Mesenteric fat pad (tissue), 1 donor: ENCODE data around the gene NDUFB10. TPM values are rescaled to one million over a fixed set of nuclear protein-coding genes. Genes with fewer than 3 reads are reported as not detected.

Experiments used
- DNase-seq: peaks from one replicate; pipeline ENCODE4 v3.0.0-alpha.2; 2020; ENCODE audit warnings: low spot score
- total RNA-seq: library from RNA; stranded (reverse); fragmentation: NEBNext Ultra II Directional; extraction: Animal tissue kit (Norgen Biotek cat#: 25700); gene quantifications from one replicate; pipeline ENCODE4 v1.2.1, GENCODE V29; 2021
- donor health status: DM: yes; HTN: yes; CAD: no.

Gene NDUFB10
- total RNA-seq, 1 donor from 2014 or later, result 126 TPM

DNA sequence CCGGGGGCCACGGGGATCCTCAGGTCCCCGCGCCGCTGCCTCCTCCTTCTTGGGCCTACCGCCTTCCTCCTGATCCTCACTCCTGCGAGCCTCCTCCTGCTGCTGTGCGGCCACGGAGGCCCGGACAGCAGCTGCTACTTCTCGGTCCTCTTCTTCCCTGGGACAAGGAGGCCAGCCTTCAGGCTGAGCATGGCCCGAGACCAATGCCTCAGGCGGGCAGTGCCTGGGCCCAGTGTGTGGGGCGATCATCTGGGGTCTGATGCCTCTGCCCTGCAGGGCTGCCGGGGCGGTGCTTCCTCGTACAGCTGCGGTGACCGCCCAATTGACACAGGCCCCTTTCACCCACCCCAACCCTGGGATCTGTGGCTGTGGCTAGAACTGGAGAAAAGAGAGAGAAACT is 41.7 kb downstream of the NDUFB10 start:
- no peak for DNase-seq

DNA sequence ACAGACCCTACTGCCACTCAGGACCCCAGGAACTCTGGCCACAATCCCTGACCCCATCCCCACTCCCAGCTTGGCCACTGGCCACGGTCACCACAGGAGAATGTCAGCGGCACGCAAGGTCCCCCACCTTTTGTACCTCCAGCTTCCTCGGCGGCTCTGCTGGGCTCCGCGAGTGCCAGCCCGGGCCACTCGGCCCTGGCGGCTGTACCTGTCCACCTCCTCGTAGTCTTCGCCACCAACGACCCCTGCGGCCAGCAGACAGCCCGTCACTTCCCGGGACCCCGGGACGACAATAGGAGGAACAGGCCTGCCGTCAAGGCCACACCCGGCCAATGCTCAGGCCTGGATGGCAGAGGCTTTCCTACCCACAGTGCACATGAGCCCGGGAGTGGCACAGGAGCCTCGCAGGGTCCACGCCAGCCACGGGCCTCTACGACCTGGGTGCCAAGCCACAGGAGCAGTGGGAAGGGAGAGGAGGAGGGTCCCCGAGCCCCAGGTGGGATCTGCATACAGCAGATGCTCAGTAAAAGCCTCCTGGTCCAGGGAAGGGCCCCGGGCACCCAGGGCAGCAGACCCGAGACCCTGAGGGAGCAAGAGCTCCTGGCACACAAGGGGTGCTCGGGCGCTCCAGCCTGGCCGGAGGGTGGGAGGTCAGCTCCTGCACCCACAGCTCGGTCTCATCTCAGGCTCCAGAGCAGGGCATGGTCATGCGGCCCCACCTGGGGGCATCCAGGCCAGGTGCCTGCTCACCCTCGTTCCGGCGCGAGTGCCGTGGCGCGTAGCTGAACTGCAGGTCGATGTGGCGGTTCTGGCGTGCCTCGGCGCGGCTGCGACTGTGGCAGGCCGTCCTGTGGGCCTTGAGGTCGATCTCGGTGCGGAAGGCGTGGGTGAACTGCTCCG is 42.4 kb downstream of the NDUFB10 start:
- no peak for DNase-seq

DNA sequence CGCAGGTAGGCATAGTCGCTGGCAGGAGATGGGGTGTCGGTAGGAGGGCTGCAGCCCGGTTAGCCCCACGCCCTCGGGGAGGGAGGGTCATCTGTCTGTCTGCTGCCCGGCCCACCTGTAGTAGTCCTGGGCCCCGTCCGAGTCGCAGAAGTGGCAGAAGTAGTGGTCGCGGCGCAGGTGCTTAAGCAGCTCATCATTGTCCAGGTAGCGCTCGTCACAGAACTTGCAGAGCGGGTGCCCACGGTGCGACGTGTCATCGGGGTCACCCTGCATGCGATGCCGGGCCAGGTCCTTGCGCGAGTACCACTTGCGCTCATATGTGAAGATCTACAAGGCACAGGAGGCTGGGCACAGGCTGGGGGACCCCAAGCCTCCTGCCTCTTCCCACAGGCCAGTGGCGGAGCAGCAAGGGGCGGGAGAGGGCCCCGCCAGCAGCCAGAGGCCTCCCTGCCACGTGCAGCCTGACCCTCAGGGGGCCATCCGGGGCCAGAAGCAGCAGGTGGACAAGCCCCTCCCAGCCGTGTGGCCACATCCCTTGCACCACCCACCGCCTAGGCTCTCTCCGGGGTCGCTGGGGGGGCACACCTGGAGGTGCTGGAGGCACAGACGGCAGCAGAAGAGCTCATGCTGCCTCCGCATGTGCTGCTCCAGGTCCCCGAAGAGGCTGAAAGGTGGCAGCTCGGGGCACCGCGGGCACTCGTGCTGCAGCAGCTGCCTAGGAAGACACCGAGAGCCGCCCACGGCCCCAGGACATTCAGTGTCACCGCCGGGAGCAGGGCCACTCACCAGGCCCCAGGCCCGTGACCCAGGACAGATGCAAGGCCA is 43.3 kb downstream of the NDUFB10 start:
- no peak for DNase-seq

DNA sequence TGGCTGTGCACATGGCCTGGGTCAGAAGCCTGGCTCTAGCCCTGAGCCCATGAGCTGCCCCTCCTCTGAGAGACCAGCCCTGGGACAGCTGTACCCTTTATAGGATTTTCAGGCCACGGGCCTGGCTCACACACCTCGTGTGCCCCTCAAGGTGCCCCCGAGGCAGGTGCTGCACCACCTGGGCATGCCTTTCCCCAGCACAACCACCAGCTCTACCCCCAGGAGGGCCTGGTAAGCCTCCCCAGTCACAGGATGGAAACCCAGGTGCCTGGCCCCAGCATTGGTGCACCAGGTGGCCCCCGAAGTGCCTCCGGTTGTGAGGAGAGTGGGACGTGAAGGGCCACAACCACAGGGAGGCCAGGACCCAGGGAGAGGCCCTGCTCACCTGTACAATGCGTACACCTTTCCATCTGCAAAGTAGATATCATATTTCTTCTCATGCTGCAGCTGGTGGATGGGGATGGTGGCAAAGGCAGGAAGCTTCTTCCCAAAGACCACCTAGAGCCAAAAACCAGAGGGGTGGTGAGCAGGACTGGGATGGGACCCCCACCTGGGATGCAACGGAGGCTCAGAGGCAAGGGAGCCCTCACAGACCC is 44.0 kb downstream of the NDUFB10 start:
- DNase-seq, result no peak

DNA sequence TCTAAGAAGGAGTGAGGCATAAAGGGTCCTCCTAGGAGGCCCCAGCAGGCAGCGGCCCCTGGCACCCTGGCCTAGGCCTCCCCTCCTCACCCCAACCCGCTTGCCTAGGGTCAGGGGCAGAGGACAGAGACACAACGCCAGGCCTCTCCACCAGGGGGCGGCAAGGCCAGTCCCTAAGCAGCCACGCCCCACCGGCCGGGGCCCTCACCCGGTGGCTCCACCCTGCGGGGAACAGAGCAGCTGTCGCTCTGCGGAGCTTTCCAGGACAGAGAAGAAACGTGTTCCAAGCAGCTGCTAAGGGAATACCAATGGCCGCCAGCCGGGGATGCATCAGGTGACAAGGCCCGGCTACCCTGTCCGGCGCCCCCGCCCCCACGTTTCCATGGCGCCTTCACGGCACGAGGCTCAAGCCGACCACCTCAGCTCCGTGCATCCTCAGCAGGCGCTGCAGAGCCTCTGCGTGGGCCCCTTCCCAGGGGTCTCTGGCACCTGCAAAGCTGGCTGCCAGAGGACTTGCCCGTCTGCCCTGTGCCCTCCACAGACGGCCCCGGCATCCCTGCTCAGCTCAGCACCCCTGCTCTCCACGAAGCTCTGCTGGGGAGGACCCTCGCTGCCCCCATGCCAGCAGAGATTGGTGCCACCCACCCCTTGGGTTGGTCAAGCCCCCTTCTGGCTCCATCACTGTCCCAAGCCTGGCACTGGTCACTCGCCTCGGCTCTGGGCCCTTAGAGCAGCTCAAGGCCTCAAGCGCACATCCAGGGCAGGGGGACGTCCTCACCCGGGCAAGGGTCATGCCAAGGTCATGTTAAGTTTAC is 44.7 kb downstream of the NDUFB10 start:
- peak; percentile 96 for DNase-seq

DNA sequence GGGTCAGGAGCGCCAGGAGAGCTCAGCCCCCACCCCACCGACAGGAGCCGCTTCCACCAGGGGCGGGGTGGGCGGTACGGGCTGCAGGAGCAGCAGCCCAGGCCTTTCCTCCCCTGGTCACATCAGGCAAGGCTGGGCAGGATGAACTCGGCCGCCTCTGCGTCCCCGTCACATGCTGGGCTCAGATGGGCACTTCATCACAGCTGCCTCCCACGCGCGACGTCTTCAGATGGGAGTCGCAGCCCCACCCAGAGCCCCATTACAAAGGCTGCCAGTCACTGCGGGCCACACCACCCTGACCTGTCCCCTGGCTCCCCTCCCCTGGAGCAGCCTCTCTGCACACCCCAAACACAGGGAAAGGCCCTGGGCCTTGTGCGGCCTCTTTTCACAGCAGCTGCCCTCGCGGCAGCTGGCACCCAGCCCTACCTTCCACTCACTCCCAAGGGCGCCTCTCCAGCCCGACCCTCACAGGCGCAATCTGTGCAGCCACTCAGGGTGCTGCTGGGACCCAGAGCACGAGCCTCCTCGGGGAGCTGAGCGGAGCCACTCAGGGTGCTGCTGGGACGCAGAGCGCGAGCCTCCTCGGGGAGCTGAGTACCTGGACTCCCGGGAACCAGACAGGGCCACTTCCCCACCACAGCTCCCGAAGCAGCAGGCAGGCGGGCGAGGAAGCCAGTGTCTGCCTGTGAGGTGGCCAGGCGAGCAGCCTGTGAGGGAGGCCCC is 45.6 kb downstream of the NDUFB10 start:
- no peak for DNase-seq

DNA sequence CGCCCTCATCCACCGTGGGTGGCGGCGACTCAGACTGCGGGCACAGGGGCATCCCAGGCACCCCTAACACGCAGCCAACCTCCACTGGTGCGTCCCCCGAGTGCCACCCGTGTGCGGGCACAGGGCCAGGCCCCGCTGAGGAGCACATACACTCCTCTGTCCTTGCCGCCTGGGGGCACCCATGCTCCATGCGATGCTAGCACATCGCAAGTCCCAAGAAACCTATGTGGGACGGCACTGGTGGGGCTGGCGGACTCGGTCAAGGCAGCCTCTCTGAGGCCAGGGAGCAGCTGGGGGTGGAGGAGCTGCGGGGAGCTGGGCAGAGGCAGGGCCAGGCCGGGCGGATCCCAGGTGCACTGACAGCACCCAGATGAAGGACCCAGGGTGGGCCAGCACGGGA is 46.3 kb downstream of the NDUFB10 start:
- no peak for DNase-seq

DNA sequence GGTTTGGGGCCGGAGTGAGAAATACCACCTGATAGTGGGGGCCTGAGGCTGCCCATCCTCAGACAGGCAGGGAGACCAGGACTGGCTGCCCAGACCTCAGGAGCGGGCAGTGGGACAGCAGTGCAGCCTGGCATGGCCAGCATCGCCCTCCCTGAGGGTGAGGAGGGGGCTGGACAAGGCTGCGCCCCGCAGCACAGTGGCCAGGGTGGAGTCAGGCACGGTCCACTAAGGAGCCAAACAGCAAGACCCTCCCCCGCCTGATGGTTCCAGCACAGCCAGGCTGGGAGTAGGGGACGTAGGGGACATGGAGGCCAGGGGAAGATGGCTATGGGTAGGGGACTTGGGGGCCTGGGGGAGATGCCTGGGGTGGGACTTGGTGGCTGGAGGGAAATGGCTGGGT is 47.0 kb downstream of the NDUFB10 start:
- no peak for DNase-seq

DNA sequence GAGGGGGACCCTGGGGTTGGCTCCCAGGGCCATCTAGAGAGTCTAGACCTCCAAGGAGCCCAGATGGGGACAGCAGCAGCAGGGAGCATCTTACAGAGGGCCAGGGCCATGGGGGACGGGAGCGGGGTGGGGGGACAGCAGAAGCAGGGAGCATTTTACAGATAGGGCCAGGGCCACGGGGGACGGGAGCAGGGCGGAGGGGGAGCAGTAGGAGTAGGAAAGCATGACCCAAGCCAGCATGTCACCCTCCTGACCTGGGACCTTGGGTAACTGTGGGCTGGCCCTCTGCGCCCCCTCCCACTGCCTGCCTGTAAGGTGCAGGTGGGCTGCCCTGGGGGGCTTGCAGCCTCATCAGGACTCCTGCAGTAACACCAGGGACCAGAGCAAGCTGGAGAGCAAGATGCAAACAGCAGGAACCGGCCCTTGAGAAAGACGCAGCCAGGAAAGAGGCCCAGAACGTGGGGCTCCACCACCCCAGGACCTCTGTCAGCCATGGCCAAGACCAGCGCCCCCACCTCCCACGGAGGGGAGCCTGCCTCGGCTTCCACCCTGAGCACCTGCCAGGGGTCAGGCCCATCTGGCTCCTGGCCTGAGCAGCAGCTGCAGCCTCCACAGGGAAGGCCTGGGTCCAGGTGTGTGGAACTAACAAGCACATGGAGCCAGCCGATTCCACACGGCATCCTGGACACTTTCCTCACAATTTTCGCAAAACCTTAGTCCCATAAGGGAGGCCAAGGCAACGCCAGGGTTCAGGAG is 47.9 kb downstream of the NDUFB10 start:
- DNase-seq, result no peak

DNA sequence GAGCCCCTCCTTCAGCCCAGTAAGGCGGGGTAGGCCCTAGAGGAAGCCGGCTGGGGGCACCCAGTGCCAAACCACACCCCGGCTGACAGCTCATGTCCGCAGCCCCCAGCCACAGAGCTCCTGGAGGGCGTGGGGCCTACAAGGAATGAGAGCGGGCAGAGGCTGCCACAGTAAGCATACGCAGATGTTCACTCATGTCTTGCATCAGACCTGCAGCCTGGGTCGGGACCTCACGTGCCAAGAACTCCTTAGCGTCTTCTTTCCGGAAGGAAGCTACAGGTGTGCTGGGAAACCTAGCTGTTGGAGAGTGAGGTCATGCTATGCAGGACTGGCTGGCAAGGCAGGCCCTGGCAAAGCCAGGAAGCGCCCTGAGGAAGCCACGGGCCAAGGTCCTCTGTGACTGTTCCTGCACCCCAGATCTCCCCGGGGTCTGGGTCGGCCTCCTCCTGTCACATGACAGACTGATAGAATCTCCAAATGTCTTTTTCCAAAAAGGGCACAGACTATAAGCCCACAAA is 48.7 kb downstream of the NDUFB10 start:
- DNase-seq, result no peak

DNA sequence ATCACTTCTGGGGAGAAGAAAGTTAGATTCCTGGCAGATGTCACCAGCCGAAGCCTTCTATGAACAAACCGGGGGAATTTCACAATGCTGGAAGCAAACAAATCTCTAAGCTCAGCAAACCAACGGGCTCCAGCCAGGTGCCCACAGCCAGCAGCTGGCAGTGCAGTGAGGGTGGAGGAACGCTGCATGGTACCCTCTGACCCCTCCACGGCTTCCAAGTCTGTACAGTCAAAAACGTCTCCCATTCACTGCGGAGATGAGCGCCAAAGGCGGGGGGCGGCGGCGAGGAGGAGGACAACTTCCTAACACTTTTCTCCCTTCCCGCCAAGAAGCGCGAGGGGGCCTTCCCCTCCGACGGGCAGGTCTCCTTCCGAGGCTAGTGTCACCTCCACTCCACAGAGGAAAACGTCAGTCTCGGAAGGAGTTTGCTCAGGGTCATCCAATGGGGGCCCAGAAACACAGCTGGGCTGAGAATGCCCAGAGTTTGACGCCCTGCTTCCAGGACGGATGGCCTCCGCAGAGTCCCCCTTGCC is 49.4 kb downstream of the NDUFB10 start:
- DNase-seq, result no peak

DNA sequence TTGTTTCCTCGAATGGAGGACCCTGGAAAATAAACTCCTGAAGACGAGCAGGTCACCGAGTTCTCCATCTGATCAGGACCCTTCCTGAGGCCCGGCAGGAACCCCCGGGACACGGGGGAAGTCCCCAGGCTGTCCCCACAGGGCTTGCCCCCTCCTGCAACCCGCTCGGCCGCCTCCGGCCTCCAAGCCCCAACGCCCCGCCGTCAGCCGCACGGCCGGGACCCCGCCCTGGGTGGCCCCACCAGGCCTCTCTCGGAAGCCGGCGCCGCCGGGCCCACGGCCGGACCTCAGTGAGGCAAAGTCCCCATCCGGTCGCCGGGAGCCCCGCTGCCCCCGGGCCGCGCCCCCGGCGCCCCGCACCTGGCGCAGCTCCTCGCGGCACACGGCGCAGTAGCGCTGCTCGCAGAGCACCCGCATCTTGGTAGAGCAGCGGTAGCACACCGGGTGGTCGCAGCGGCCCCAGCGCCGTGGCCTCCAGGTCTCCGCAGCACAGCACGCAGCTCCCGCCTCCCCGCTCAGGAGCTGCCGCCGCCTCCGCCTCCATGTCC is 49.9 kb downstream of the NDUFB10 start:
- no peak for DNase-seq

DNA sequence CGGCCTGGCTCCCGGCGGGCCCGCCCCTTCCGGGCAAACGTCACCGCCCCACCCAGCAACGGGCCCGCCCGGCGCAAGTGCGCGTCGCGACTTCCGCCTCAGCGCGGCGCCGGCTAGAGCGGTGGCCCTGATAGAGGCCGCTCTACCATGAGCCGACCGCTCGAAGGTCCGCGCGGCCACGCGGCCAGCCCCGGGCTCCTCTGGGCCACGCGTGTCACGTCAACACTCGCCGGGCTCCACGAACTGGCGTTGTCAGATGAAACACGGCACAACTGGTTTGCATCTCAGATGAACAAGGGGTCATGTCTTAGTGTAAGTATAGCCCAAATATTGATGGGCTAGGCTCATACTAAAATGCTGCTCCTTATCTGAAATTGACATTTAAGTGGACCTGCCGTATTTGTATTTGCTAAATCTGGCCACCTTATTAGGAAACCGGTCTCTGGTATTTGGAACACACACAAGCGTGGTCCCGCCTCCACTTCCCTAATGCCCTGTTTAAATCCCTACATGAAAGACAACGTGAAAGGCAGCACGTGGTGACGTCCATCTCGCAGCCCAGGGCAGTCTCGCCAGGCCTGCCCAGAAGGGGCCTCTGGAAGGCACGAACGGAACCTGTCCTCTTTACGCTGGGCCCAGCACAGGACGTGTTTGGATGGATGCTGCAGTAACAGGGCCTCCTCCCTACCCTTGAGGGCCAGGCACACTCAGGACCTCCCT is 50.6 kb downstream of the NDUFB10 start, which contains the start of gene ZNF598:
Gene ZNF598 (minus strand): TSS at position 31 of the 720 bp plus-strand sequence.
- DNase-seq, result peak; percentile 92

Other genes with a start within 250 kb of the NDUFB10 start
- 34.6 TPM for gene NME3, start 188.0 kb upstream of the NDUFB10 start, total RNA-seq
- 14.5 TPM for gene EME2, start 186.7 kb upstream of the NDUFB10 start, total RNA-seq
- gene MRPS34, start 186.4 kb upstream of the NDUFB10 start, total RNA-seq, result 71.3 TPM
- gene SPSB3, start 177.0 kb upstream of the NDUFB10 start, total RNA-seq, result 28.8 TPM
- gene NUBP2, start 176.6 kb upstream of the NDUFB10 start, total RNA-seq, result 35.1 TPM
- gene IGFALS, start 165.8 kb upstream of the NDUFB10 start, total RNA-seq, result not detected
- gene HAGH, start 132.7 kb upstream of the NDUFB10 start, total RNA-seq, result 58.4 TPM
- 17.9 TPM for gene FAHD1, start 132.3 kb upstream of the NDUFB10 start, total RNA-seq
- gene MEIOB, start 87.4 kb upstream of the NDUFB10 start, total RNA-seq, result not detected
- not detected for gene HS3ST6, start 41.1 kb upstream of the NDUFB10 start, total RNA-seq
- gene MSRB1, start 16.3 kb upstream of the NDUFB10 start, total RNA-seq, result 27.1 TPM
- gene RPL3L, start 4.8 kb upstream of the NDUFB10 start, total RNA-seq, result not detected
- 1,385 TPM for gene RPS2, start 5.3 kb downstream of the NDUFB10 start, total RNA-seq
- not detected for gene RNF151, start 7.3 kb downstream of the NDUFB10 start, total RNA-seq
- gene TBL3, start 12.5 kb downstream of the NDUFB10 start, total RNA-seq, result 26.5 TPM
- not detected for gene NOXO1, start 21.9 kb downstream of the NDUFB10 start, total RNA-seq
- 15.7 TPM for gene GFER, start 24.7 kb downstream of the NDUFB10 start, total RNA-seq
- gene SYNGR3, start 30.4 kb downstream of the NDUFB10 start, total RNA-seq, result not detected
- 50.5 TPM for gene ZNF598, start 50.3 kb downstream of the NDUFB10 start, total RNA-seq
- 0.58 TPM for gene NPW, start 60.2 kb downstream of the NDUFB10 start, total RNA-seq
- 238 TPM for gene NHERF2, start 67.4 kb downstream of the NDUFB10 start, total RNA-seq
- 9.9 TPM for gene NTHL1, start 88.3 kb downstream of the NDUFB10 start, total RNA-seq
- gene TSC2, start 88.4 kb downstream of the NDUFB10 start, total RNA-seq, result 88.3 TPM
- gene PKD1, start 176.4 kb downstream of the NDUFB10 start, total RNA-seq, result 99.4 TPM
- not detected for gene RAB26, start 189.1 kb downstream of the NDUFB10 start, total RNA-seq
- gene TRAF7, start 196.2 kb downstream of the NDUFB10 start, total RNA-seq, result 63.5 TPM
- 0.06 TPM for gene CASKIN1, start 237.1 kb downstream of the NDUFB10 start, total RNA-seq
- gene MLST8, start 245.9 kb downstream of the NDUFB10 start, total RNA-seq, result 21.9 TPM